ENCODE data around the gene MYPOP.
"Not testable (repeated sequence)": the region's sequence is repeated elsewhere in the genome, so short reads cannot be mapped to it uniquely, and the experiment has no call there.

MYPOP gene

GRCh38 chr19:45906221-45906620 is 3.8 kb upstream of the MYPOP start:
- no peak for DNase-seq

- no peak for DNase-seq
Observed at GRCh38 chr19:45905011-45905410, 2.6 kb upstream of the MYPOP start.

- peak; percentile 97 to 99 (median 98) for DNase-seq
Observed at GRCh38 chr19:45902651-45903625, 525 bp upstream of the MYPOP start.

GRCh38 chr19:45901432-45901911 is 941 bp downstream of the MYPOP start:
- DNase-seq = peak in 1 of 4 experiments; percentile 14

- DNase-seq = no peak
Observed at GRCh38 chr19:45900738-45901431, 1.5 kb downstream of the MYPOP start.

GRCh38 chr19:45899919-45900589 is 2.4 kb downstream of the MYPOP start:
- no peak for DNase-seq

GRCh38 chr19:45899253-45899652 is 3.2 kb downstream of the MYPOP start:
- DNase-seq = no peak

GRCh38 chr19:45897261-45897812 is 5.1 kb downstream of the MYPOP start:
- no peak for DNase-seq

GRCh38 chr19:45895983-45896599 is 6.3 kb downstream of the MYPOP start:
- DNase-seq = not testable (repeated sequence)

- DNase-seq = no peak
Observed at GRCh38 chr19:45895519-45895972, 6.9 kb downstream of the MYPOP start.

GRCh38 chr19:45890877-45891276 is 11.5 kb downstream of the MYPOP start:
- DNase-seq = no peak

- DNase-seq = no peak
Observed at GRCh38 chr19:45889210-45889885, 13.1 kb downstream of the MYPOP start.

GRCh38 chr19:45887200-45887710 is 15.2 kb downstream of the MYPOP start:
- no peak for DNase-seq

- peak; percentile 62 to 80 (median 70) for DNase-seq
Observed at GRCh38 chr19:45886427-45887199, 15.8 kb downstream of the MYPOP start.

GRCh38 chr19:45885556-45886426 is 16.6 kb downstream of the MYPOP start, which contains the start of gene IRF2BP1:
TSS of gene IRF2BP1 (minus strand) at chr19:45886141. CDS start at chr19:45885774, 367 bp downstream.
- DNase-seq = peak; percentile 61 to 81 (median 71)

GRCh38 chr19:45884682-45885555 is 17.5 kb downstream of the MYPOP start:
- no peak for DNase-seq

GRCh38 chr19:45883881-45884681 is 18.3 kb downstream of the MYPOP start:
- DNase-seq = no peak

GRCh38 chr19:45883586-45883880 is 18.9 kb downstream of the MYPOP start:
- DNase-seq = no peak
